HCT116 (cell line): ENCODE measurements around the gene B4GALNT4. TPM values are rescaled to one million over a fixed set of nuclear protein-coding genes. Genes with fewer than 3 reads are reported as not detected.

Experiments used
- ATAC-seq: fragments of 200-7000 bp; cut with Tn5 transposase; 2 replicates; pipeline ENCODE4 v1.9.1; 2020; ENCODE audit warnings: mild to moderate bottlenecking, moderate library complexity
- BruUV-seq: library from RNA; stranded (reverse); fragments of 400-500 nt; replicated peaks from 2 replicates; lab custom pipeline; 2021; lab: Mats Ljungman, UMichigan
- CTCF ChIA-PET: fragments of 300-600 bp; sonication (Branson Sonifier 250); formaldehyde crosslinking; loops from one replicate; lab custom pipeline; 2021; ENCODE audit warnings: antibody characterized with exemption; lab: Charles Lee
- POLR2A ChIA-PET: fragments of 300-600, 350-600 bp; sonication (Branson Sonifier 250); formaldehyde crosslinking; loops from one replicate; lab custom pipeline; 2021; ENCODE audit warnings: antibody characterized with exemption; lab: Charles Lee
- RAD21 ChIA-PET, 2 experiments: fragments of 300-600 bp; sonication (Branson Sonifier 250); formaldehyde crosslinking; loops; one replicate each; lab custom pipeline; 2023; ENCODE audit warnings: low total read pairs in 2 of 2; ENCODE audit not compliant: uncharacterized antibody in 2 of 2, unreplicated experiment in 2 of 2, low non-redundant PET in 1 of 2; lab: Charles Lee
- DNase-seq: peaks from one replicate; pipeline ENCODE4 v3.0.0-alpha.2; 2010; ENCODE audit warnings: low read depth, low spot score
- H2AFZ ChIP-seq: fragments of 200-600 bp; shearing (Covaris generic), sonication (generic); 2 replicates; pipeline ENCODE4 v1.6.1; 2017; ENCODE audit warnings: low read depth, mixed run types, mixed read lengths, antibody characterized with exemption, low read length; ENCODE audit not compliant: poor library complexity, severe bottlenecking
- H3K27ac ChIP-seq: 2 replicates; pipeline ENCODE4 v1.5.1; 2012; ENCODE audit warnings: low read depth, low read length
- H3K27me3 ChIP-seq: fragments of 200-600 bp; sonication (generic); 2 replicates; pipeline ENCODE4 v1.6.1; 2016; ENCODE audit warnings: mixed run types, low read length, mixed read lengths; ENCODE audit not compliant: insufficient read depth
- H3K36me3 ChIP-seq, 2 experiments: fragments of 200-500 bp in 1 of 2; fragments of 200-600 bp in 1 of 2; sonication (Bioruptor generic) in 1 of 2; sonication (generic) in 1 of 2; 2 replicates each; pipeline versions ENCODE4 v1.5.1 to v1.6.1; 2014 to 2016; ENCODE audit warnings: low read length in 2 of 2, inconsistent platforms in 1 of 2, mixed read lengths in 1 of 2, mixed run types in 1 of 2; ENCODE audit not compliant: insufficient read depth in 2 of 2, control insufficient read depth in 1 of 2
- H3K4me1 ChIP-seq, 2 experiments: fragments of 200-600 bp in 1 of 2; sonication (generic) in 1 of 2; 2 replicates each; pipeline versions ENCODE4 v1.5.1 to v1.6.1; 2012 to 2017; ENCODE audit warnings: low read length in 2 of 2, inconsistent platforms in 1 of 2, mild to moderate bottlenecking in 1 of 2, mixed read lengths in 1 of 2, mixed run types in 1 of 2, moderate library complexity in 1 of 2; ENCODE audit not compliant: insufficient read depth in 2 of 2, control insufficient read depth in 1 of 2
- H3K4me2 ChIP-seq: fragments of 200-600 bp; sonication (generic); 2 replicates; pipeline ENCODE4 v1.6.1; 2017; ENCODE audit warnings: mixed run types, low read length, mixed read lengths
- H3K4me3 ChIP-seq, 2 experiments: fragments of 200-600 bp in 1 of 2; sonication (generic) in 1 of 2; replicated peaks in 1 of 2; 2 replicates each; pipeline ENCODE4 v1.5.1; 2011 to 2016; ENCODE audit warnings: low read length in 2 of 2, control low read depth in 1 of 2, low read depth in 1 of 2, mild to moderate bottlenecking in 1 of 2, mixed read lengths in 1 of 2, mixed run types in 1 of 2
- H3K79me2 ChIP-seq: fragments of 200-600 bp; sonication (generic); 2 replicates; pipeline ENCODE4 v1.6.1; 2017; ENCODE audit warnings: mild to moderate bottlenecking, mixed run types, low read length, moderate library complexity, mixed read lengths; ENCODE audit not compliant: insufficient read depth
- H3K9ac ChIP-seq: fragments of 200-600 bp; sonication (generic); 2 replicates; pipeline ENCODE4 v1.6.1; 2016; ENCODE audit warnings: low read length, mixed read lengths
- H3K9me2 ChIP-seq: fragments of 200-600 bp; sonication (generic), shearing (Covaris generic); 2 replicates; pipeline ENCODE4 v1.6.1; 2017; ENCODE audit warnings: mixed run types, mild to moderate bottlenecking, moderate library complexity; ENCODE audit not compliant: insufficient read depth
- H3K9me3 ChIP-seq, 2 experiments: fragments of 200-500 bp in 1 of 2; fragments of 200-600 bp in 1 of 2; sonication (Bioruptor generic) in 1 of 2; sonication (generic) in 1 of 2; 2 replicates each; pipeline ENCODE4 v1.6.1; 2014 to 2017; ENCODE audit warnings: low read length in 2 of 2, mixed read lengths in 2 of 2, inconsistent platforms in 1 of 2, low read depth in 1 of 2, mild to moderate bottlenecking in 1 of 2, mixed run types in 1 of 2, moderate library complexity in 1 of 2; ENCODE audit not compliant: control insufficient read depth in 1 of 2, insufficient read depth in 1 of 2
- H4K20me1 ChIP-seq: fragments of 200-600 bp; sonication (generic), shearing (Covaris generic); 2 replicates; pipeline ENCODE4 v1.6.1; 2017; ENCODE audit warnings: mixed run types, mild to moderate bottlenecking, moderate library complexity; ENCODE audit not compliant: insufficient read depth
- CBX3 ChIP-seq: IDR thresholded peaks from 2 replicates; pipeline ENCODE4 v1.6.1; 2012; ENCODE audit warnings: low read depth
- CEBPB ChIP-seq: IDR thresholded peaks from 2 replicates; pipeline ENCODE4 v1.6.1; 2012; ENCODE audit warnings: low read depth
- ELF1 ChIP-seq: IDR thresholded peaks from 2 replicates; pipeline ENCODE4 v1.6.1; 2012; ENCODE audit warnings: low read depth, borderline replicate concordance
- EZH2 ChIP-seq: fragments of 200-600 bp; sonication (generic); IDR thresholded peaks from 2 replicates; pipeline ENCODE4 v1.6.1; 2017; ENCODE audit warnings: antibody characterized with exemption, mixed run types
- FOSL1 ChIP-seq: IDR thresholded peaks from 2 replicates; pipeline ENCODE4 v1.6.1; 2012; ENCODE audit warnings: low read depth
- RAD21 ChIP-seq: IDR thresholded peaks from 2 replicates; pipeline ENCODE4 v1.6.1; 2012; ENCODE audit warnings: low read depth, mild to moderate bottlenecking
- intact Hi-C: fragments of 100-400 bp; cut with micrococcal nuclease; formaldehyde crosslinking; loops from 2 replicates; pipeline ENCODE4 v1.10.0; 2022
- total RNA-seq: library from RNA; stranded (reverse); gene quantifications from one replicate; pipeline ENCODE4 v1.2.1, GENCODE V29; 2021; ENCODE audit not compliant: unreplicated experiment
- TF ChIP-seq, protein P1 (sequence below): IDR thresholded peaks from 2 replicates; pipeline ENCODE4 v1.6.1; 2011; ENCODE audit warnings: mild to moderate bottlenecking, low read length, moderate library complexity; ENCODE audit not compliant: insufficient replicate concordance; ENCODE audit errors: extremely low read depth
- TF ChIP-seq, protein P2 (sequence below): IDR thresholded peaks from 2 replicates; pipeline ENCODE4 v1.6.1; 2012
- TF ChIP-seq, protein P3 (sequence below): IDR thresholded peaks from 2 replicates; pipeline ENCODE4 v1.6.1; 2012; ENCODE audit warnings: low read depth

Gene B4GALNT4
- total RNA-seq, 1 experiment from 2014 or later: 54.3 TPM

DNA sequence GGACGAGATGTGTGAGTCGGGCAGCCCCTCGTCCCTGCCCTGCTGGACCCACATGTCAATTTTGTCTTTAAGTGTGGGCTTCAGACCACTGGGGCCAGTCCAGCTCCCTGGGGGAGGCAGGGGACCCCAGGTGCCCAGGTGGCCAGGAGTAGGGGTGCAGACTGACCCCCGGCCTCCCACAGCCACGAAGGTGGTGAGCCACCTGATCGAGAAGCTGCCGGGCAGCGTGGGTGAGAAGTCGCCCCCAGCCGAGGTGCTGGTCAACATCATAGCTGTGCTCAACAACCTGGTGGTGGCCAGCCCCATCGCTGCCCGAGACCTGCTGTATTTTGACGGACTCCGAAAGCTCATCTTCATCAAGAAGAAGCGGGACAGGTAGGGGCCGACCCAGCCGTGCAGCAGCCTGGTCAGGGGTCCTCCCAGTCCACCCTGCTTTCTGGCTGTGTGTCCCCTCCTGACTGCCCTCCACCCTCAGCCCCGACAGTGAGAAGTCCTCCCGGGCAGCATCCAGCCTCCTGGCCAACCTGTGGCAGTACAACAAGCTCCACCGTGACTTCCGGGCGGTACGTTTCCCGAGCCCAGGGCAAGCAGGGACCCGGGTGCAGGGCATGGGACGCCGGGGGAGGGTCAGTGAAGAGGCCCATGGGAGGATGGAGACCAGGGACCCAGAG, 34.6 kb downstream of the B4GALNT4 start:
- Histone ChIP-seq H2AFZ (no peak overlapping the region), H4K20me1 (no peaks in the 10 kb centered on the region), H3K27me3 (no peaks in the 10 kb centered on the region), H3K4me3 (no peak overlapping the region), H3K36me3 (peaks cover 2 to 24% of the 10 kb centered on the region in 2 experiments; a peak in 3 of 4 replicates), H3K9me3 (no peaks in the 10 kb centered on the region), H3K9me2 (no peaks in the 10 kb centered on the region), H3K4me1 (peaks cover 14 to 30% of the 10 kb centered on the region in 2 experiments), H3K9ac (no peak overlapping the region), H3K79me2 (no peaks in the 10 kb centered on the region; the same call in 1 of the 2 replicates), H3K27ac (peak overlapping the region; percentile 4; the same call in 1 of the 2 replicates), H3K4me2 (no peak overlapping the region)
- no peak for DNase-seq
- no TSS peak for BruUV-seq
- no peak for ATAC-seq
- TF ChIP-seq EZH2 (no peak), FOSL1 (no peak), RAD21 (no peak), ELF1 (no peak), CEBPB (no peak), CBX3 (no peak)
- TF ChIP-seq, protein P1, sequence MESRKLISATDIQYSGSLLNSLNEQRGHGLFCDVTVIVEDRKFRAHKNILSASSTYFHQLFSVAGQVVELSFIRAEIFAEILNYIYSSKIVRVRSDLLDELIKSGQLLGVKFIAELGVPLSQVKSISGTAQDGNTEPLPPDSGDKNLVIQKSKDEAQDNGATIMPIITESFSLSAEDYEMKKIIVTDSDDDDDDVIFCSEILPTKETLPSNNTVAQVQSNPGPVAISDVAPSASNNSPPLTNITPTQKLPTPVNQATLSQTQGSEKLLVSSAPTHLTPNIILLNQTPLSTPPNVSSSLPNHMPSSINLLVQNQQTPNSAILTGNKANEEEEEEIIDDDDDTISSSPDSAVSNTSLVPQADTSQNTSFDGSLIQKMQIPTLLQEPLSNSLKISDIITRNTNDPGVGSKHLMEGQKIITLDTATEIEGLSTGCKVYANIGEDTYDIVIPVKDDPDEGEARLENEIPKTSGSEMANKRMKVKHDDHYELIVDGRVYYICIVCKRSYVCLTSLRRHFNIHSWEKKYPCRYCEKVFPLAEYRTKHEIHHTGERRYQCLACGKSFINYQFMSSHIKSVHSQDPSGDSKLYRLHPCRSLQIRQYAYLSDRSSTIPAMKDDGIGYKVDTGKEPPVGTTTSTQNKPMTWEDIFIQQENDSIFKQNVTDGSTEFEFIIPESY: no peak
- TF ChIP-seq, protein P2, sequence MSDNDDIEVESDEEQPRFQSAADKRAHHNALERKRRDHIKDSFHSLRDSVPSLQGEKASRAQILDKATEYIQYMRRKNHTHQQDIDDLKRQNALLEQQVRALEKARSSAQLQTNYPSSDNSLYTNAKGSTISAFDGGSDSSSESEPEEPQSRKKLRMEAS: no peak
- TF ChIP-seq, protein P3, sequence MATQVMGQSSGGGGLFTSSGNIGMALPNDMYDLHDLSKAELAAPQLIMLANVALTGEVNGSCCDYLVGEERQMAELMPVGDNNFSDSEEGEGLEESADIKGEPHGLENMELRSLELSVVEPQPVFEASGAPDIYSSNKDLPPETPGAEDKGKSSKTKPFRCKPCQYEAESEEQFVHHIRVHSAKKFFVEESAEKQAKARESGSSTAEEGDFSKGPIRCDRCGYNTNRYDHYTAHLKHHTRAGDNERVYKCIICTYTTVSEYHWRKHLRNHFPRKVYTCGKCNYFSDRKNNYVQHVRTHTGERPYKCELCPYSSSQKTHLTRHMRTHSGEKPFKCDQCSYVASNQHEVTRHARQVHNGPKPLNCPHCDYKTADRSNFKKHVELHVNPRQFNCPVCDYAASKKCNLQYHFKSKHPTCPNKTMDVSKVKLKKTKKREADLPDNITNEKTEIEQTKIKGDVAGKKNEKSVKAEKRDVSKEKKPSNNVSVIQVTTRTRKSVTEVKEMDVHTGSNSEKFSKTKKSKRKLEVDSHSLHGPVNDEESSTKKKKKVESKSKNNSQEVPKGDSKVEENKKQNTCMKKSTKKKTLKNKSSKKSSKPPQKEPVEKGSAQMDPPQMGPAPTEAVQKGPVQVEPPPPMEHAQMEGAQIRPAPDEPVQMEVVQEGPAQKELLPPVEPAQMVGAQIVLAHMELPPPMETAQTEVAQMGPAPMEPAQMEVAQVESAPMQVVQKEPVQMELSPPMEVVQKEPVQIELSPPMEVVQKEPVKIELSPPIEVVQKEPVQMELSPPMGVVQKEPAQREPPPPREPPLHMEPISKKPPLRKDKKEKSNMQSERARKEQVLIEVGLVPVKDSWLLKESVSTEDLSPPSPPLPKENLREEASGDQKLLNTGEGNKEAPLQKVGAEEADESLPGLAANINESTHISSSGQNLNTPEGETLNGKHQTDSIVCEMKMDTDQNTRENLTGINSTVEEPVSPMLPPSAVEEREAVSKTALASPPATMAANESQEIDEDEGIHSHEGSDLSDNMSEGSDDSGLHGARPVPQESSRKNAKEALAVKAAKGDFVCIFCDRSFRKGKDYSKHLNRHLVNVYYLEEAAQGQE: no peak
- intact Hi-C loops: no loop called here
- CTCF ChIA-PET: no interaction called here
- POLR2A ChIA-PET: interaction anchor here (0.8 kb wide), 1 partner anchor 44 kb away, joined by 4 read pairs; no protein-coding TSS in a partner anchor
- RAD21 ChIA-PET: no interaction called here
